DMS 273 treated with DMSO at 0.1 percent for 48 hours (cell line): ENCODE data around the gene RASL11A.
"Not testable (repeated sequence)": the region's sequence is repeated elsewhere in the genome, so short reads cannot be mapped to it uniquely, and the experiment has no call there.

Experiments
- DNase-seq: peaks from one replicate; lab custom pipeline; 2025; lab: John Stamatoyannopoulos, UW

Gene RASL11A

GRCh38 chr13:27270594-27271520 is at the start of gene RASL11A:
RASL11A (plus strand) TSS chr13:27270830; CDS start chr13:27270945, 115 bp downstream.
- DNase-seq, result no peak

GRCh38 chr13:27222100-27222499 is 48.5 kb upstream of the RASL11A start:
- not testable (repeated sequence) for DNase-seq

- DNase-seq, result no peak
Measured at GRCh38 chr13:27226991-27227390, 43.6 kb upstream of the RASL11A start.

- DNase-seq, result no peak
Measured at GRCh38 chr13:27228131-27228530, 42.5 kb upstream of the RASL11A start.

GRCh38 chr13:27229642-27230041 is 41.0 kb upstream of the RASL11A start:
- DNase-seq, result no peak

- DNase-seq, result no peak
Measured at GRCh38 chr13:27233964-27234363, 36.7 kb upstream of the RASL11A start.

GRCh38 chr13:27236478-27236877 is 34.2 kb upstream of the RASL11A start:
- no peak for DNase-seq

- DNase-seq, result no peak
Measured at GRCh38 chr13:27242702-27243101, 27.9 kb upstream of the RASL11A start.

- no peak for DNase-seq
Measured at GRCh38 chr13:27245610-27246009, 25.0 kb upstream of the RASL11A start.

GRCh38 chr13:27250833-27251165 is 19.8 kb upstream of the RASL11A start:
- no peak for DNase-seq

- peak; percentile 74 for DNase-seq
Measured at GRCh38 chr13:27251166-27252091, 19.2 kb upstream of the RASL11A start, which contains the start of gene RPL21. RPL21 (plus strand) TSS chr13:27251558; CDS start chr13:27253777, 2,219 bp downstream.

- no peak for DNase-seq
Measured at GRCh38 chr13:27252467-27252866, 18.2 kb upstream of the RASL11A start.

GRCh38 chr13:27257233-27257568 is 13.4 kb upstream of the RASL11A start:
- DNase-seq, result no peak

GRCh38 chr13:27257648-27258253 is 12.9 kb upstream of the RASL11A start:
- DNase-seq, result no peak

GRCh38 chr13:27258637-27259386 is 11.8 kb upstream of the RASL11A start:
- no peak for DNase-seq

GRCh38 chr13:27259831-27260230 is 10.8 kb upstream of the RASL11A start:
- DNase-seq, result no peak

GRCh38 chr13:27261396-27261795 is 9.2 kb upstream of the RASL11A start:
- DNase-seq, result no peak

GRCh38 chr13:27263438-27263837 is 7.2 kb upstream of the RASL11A start:
- peak; percentile 23 for DNase-seq

- no peak for DNase-seq
Measured at GRCh38 chr13:27264181-27264580, 6.4 kb upstream of the RASL11A start.

- no peak for DNase-seq
Measured at GRCh38 chr13:27264648-27265047, 6.0 kb upstream of the RASL11A start.

- DNase-seq, result no peak
Measured at GRCh38 chr13:27266917-27267316, 3.7 kb upstream of the RASL11A start.

GRCh38 chr13:27267596-27267995 is 3.0 kb upstream of the RASL11A start:
- no peak for DNase-seq
